Measurements from ENCODE around the gene ATXN2L. TPM values are rescaled to one million over a fixed set of nuclear protein-coding genes. Genes with fewer than 3 reads are reported as not detected.

Gene ATXN2L
- total and polyA plus RNA-seq, 10 of the 15 experiments (the other 5 are each of a cell fraction or from before 2014, with no cell fraction given) = 3.5 to 210 (median 61.1) TPM

- ATAC-seq = no peak
- TF ChIP-seq SREBF2 (IDR thresholded peaks at IDR 0.05; ENCODE audit: low read length) (no peak), KLF5 (IDR thresholded peaks at IDR 0.05; ENCODE audit: partially characterized antibody) (no peak), POU2F2 (IDR thresholded peaks at IDR 0.05; ENCODE audit: borderline replicate concordance, low read depth, low read length) (no peak), CHD1 (IDR thresholded peaks at IDR 0.05; ENCODE audit: low read depth, low read length) (no peak), PRDM15 (CRISPR knock-in tag; IDR thresholded peaks at IDR 0.05) (no peak)
- Histone ChIP-seq H3K27me3 (replicated peaks in 1 of 2; ENCODE audit: control insufficient read depth in 2 of 2, insufficient read depth in 2 of 2, low read length in 1 of 2) (no peaks in the 10 kb centered on the region), H3K4me1 (ENCODE audit: control insufficient read depth, insufficient read depth, low read length) (no peaks in the 10 kb centered on the region; the same call in 1 of the 2 replicates), H3K4me2 (ENCODE audit: control insufficient read depth, insufficient read depth) (no peak overlapping the region), H4K20me1 (ENCODE audit: control insufficient read depth, insufficient read depth) (peaks cover 4% of the 10 kb centered on the region; the same call in 1 of the 2 replicates), H2AFZ (ENCODE audit: control insufficient read depth, low read depth, low read length) (no peak overlapping the region), H3K9ac (ENCODE audit: control insufficient read depth, insufficient read depth, low read length) (no peak overlapping the region), H3K36me3 (ENCODE audit: control insufficient read depth in 2 of 2, insufficient read depth in 2 of 2, low read length in 1 of 2) (peaks cover 63 to 64% of the 10 kb centered on the region in 2 experiments), H3K9me3 (replicated peaks; ENCODE audit: control insufficient read depth, insufficient read depth, low read length) (no peaks in the 10 kb centered on the region), H3K79me2 (ENCODE audit: control insufficient read depth, insufficient read depth, low read length) (peaks cover 19% of the 10 kb centered on the region), H3K4me3 (no peak overlapping the region), H3K27ac (ENCODE audit: control insufficient read depth, insufficient read depth) (no peak overlapping the region)
- no peak for FAIRE-seq
- 88% methylated on average over 12 of the region's 13 CpGs for WGBS (ENCODE audit: insufficient coverage, insufficient replicate concordance, low lambda C conversion rate, missing lambda C conversion rate)
- SMC1A ChIA-PET (ENCODE audit: uncharacterized antibody, unreplicated experiment) = interaction anchor here (1.0 kb wide), 1 partner anchor 114 kb away, joined by 4 read pairs; no protein-coding TSS in a partner anchor
- POLR2A ChIA-PET = no interaction called here
- DNase-seq (ENCODE audit: low read depth, low spot score) = no peak
- CTCF ChIA-PET = interaction anchor here (1.0 kb wide), 1 partner anchor 15 kb away, joined by 3 read pairs; no protein-coding TSS in a partner anchor
- BruUV-seq (replicated peaks) = no TSS peak
- RAD21 ChIA-PET (ENCODE audit: unreplicated experiment) = no interaction called here
- intact Hi-C loops (cut with micrococcal nuclease; ENCODE audit: unreplicated experiment) (no loop called here), in situ Hi-C loops (cut with MboI) (no loop called here)
These were observed 7.7 kb downstream of the ATXN2L start for GRCh38 chr16:28830531-28830930.

All from GM12878 (cell line).